ENCODE results near the gene PCNT.

Gene PCNT

GRCh38 chr21:46295177-46295770 is 28.7 kb upstream of the PCNT start:
- H3K27ac ChIP-seq = peak overlapping the region; percentile 89
- no peak for TF ChIP-seq ZFX (IDR thresholded peaks at IDR 0.05; ENCODE audit: borderline replicate concordance)
- no peak for TF ChIP-seq CTCF (IDR thresholded peaks at IDR 0.05)

- TF ChIP-seq CTCF (IDR thresholded peaks at IDR 0.05) = no peak
- no peak for TF ChIP-seq ZFX (IDR thresholded peaks at IDR 0.05; ENCODE audit: borderline replicate concordance)
- H3K27ac ChIP-seq = peak overlapping the region; percentile 89
Measured at GRCh38 chr21:46295996-46296752, 27.8 kb upstream of the PCNT start.

GRCh38 chr21:46297338-46298271 is 26.4 kb upstream of the PCNT start:
- H3K27ac ChIP-seq = peak overlapping the region; percentile 89
- TF ChIP-seq CTCF (IDR thresholded peaks at IDR 0.05) (no peak), ZFX (IDR thresholded peaks at IDR 0.05; ENCODE audit: borderline replicate concordance) (no peak)

- H3K27ac ChIP-seq = no peak overlapping the region
- no peak for TF ChIP-seq ZFX (IDR thresholded peaks at IDR 0.05; ENCODE audit: borderline replicate concordance)
- no peak for TF ChIP-seq CTCF (IDR thresholded peaks at IDR 0.05)
Measured at GRCh38 chr21:46299167-46299566, 24.8 kb upstream of the PCNT start.

GRCh38 chr21:46301759-46302158 is 22.2 kb upstream of the PCNT start:
- TF ChIP-seq CTCF (IDR thresholded peaks at IDR 0.05) = no peak
- no peak for TF ChIP-seq ZFX (IDR thresholded peaks at IDR 0.05; ENCODE audit: borderline replicate concordance)

GRCh38 chr21:46304437-46304836 is 19.5 kb upstream of the PCNT start:
- TF ChIP-seq ZFX (IDR thresholded peaks at IDR 0.05; ENCODE audit: borderline replicate concordance) (no peak), CTCF (IDR thresholded peaks at IDR 0.05) (no peak)
- no peak overlapping the region for H3K27ac ChIP-seq

More at GRCh38 chr21:46301759-46302158, 22.2 kb upstream of the PCNT start:
- H3K27ac ChIP-seq = no peak overlapping the region

Data from 22Rv1 (cell line).